HUES6 (cell line): ENCODE measurements around the gene ASXL1.

Experiments
- H3K27ac ChIP-seq: 2 replicates; pipeline ENCODE4 v1.7.0; 2013; ENCODE audit warnings: low read depth, mild to moderate bottlenecking, low read length, inconsistent platforms
- H3K27me3 ChIP-seq: 2 replicates; pipeline ENCODE4 v1.6.1; 2013; ENCODE audit warnings: low read length; ENCODE audit not compliant: control insufficient read depth, insufficient read depth
- H3K36me3 ChIP-seq: 2 replicates; pipeline ENCODE4 v1.6.1; 2013; ENCODE audit warnings: low read length; ENCODE audit not compliant: control insufficient read depth, insufficient read depth
- H3K4me1 ChIP-seq: 2 replicates; pipeline ENCODE4 v1.6.1; 2013; ENCODE audit warnings: low read length; ENCODE audit not compliant: control insufficient read depth, insufficient read depth
- H3K4me3 ChIP-seq: 2 replicates; pipeline ENCODE4 v1.5.1; 2013; ENCODE audit warnings: low read depth, low read length
- H3K9ac ChIP-seq: one replicate; pipeline ENCODE4 v1.6.1; 2013; ENCODE audit warnings: mild to moderate bottlenecking, low read length
- H3K9me3 ChIP-seq: 2 replicates; pipeline ENCODE4 v1.6.1; 2013; ENCODE audit warnings: low read depth, low read length; ENCODE audit not compliant: control insufficient read depth, insufficient read depth

ASXL1 gene

GRCh38 chr20:32455901-32456701, 98.0 kb downstream of the ASXL1 start:
- H3K27ac ChIP-seq: peak overlapping the region; percentile 74; the same call in 1 of the 2 replicates
- peaks cover 51% of the 10 kb centered on the region for H3K36me3 ChIP-seq
- peaks cover 17% of the 10 kb centered on the region for H3K4me1 ChIP-seq
- no peak overlapping the region for H3K9ac ChIP-seq
- no peaks in the 10 kb centered on the region for H3K27me3 ChIP-seq
- no peaks in the 10 kb centered on the region for H3K9me3 ChIP-seq
- H3K4me3 ChIP-seq: no peak overlapping the region

DNA sequence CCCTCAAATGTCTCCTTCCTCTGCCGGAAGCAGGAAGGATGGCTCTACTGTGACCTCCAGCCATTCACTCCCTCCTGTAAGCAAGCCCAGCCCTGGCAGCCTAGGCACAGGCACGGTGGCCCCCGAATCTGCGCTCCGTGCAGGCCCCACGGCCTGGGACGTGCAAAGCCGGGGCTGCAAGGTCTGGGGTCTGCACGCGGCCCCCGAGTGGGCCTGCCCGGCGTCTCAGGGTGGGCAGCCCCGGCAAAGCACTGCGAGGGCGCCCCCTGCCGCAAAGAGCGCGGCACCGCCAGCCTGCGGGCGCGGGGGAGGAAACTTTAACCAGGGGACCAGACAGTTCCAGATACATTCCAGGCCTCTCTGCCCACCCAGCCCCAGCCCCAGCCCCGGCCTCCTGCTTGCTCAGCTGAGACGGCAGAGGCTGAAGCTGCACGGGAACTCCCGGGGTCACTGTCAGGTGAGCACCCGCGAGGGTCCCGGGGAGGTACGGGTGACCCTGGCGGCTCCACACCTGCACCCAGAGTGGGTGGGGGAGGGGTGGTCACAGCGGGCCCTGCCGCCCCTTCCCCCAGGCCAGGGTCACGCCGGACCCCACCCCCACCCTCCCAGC, 98.8 kb downstream of the ASXL1 start:
- H3K36me3 ChIP-seq: peaks cover 42% of the 10 kb centered on the region
- peaks cover 17% of the 10 kb centered on the region for H3K4me1 ChIP-seq
- H3K9me3 ChIP-seq: no peaks in the 10 kb centered on the region
- peak overlapping the region; percentile 70 for H3K4me3 ChIP-seq
- peak overlapping the region; percentile 74; the same call in 1 of the 2 replicates for H3K27ac ChIP-seq
- peak overlapping the region; percentile 76 for H3K9ac ChIP-seq
- no peaks in the 10 kb centered on the region for H3K27me3 ChIP-seq

- H3K9ac ChIP-seq: peak overlapping the region; percentile 76
- no peaks in the 10 kb centered on the region for H3K9me3 ChIP-seq
- peak overlapping the region; percentile 70 for H3K4me3 ChIP-seq
- no peaks in the 10 kb centered on the region for H3K27me3 ChIP-seq
- H3K36me3 ChIP-seq: peaks cover 37% of the 10 kb centered on the region
- peak overlapping the region; percentile 74; the same call in 1 of the 2 replicates for H3K27ac ChIP-seq
- H3K4me1 ChIP-seq: peaks cover 17% of the 10 kb centered on the region
These were observed 99.4 kb downstream of the ASXL1 start for GRCh38 chr20:32457479-32457986.

GRCh38 chr20:32458061-32458836, 100.1 kb downstream of the ASXL1 start:
- Histone ChIP-seq H3K4me1 (peaks cover 17% of the 10 kb centered on the region), H3K9me3 (no peaks in the 10 kb centered on the region), H3K27ac (0 out of 2 replicates have a peak overlapping the region, but pooled peaks have one; percentile 9), H3K27me3 (no peaks in the 10 kb centered on the region), H3K36me3 (peaks cover 29% of the 10 kb centered on the region), H3K9ac (peak overlapping the region; percentile 9), H3K4me3 (peak overlapping the region; percentile 70)

DNA sequence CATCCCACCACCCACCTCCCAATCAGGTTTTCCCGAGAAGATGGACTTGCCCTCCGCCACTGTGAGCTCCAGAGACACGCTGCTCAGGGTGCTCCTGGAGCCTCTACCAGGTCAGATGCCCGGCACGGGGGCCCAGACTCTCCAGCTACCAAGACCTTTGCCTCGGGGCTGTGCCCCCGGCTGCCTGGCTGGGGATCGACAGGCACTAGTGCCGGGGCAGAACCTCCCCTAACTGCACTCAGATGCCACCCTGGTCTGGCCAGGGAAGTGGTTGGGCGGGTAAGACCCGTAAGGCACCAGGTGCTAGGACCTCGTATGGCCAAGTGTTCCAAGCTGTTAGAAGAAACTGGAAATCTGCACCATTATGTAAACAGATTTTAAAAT, 100.7 kb downstream of the ASXL1 start:
- no peaks in the 10 kb centered on the region for H3K9me3 ChIP-seq
- H3K27me3 ChIP-seq: no peaks in the 10 kb centered on the region
- peaks cover 20% of the 10 kb centered on the region for H3K4me1 ChIP-seq
- no peak overlapping the region for H3K4me3 ChIP-seq
- H3K36me3 ChIP-seq: peaks cover 24% of the 10 kb centered on the region
- H3K9ac ChIP-seq: no peak overlapping the region
- H3K27ac ChIP-seq: no peak overlapping the region

- no peaks in the 10 kb centered on the region for H3K27me3 ChIP-seq
- H3K4me3 ChIP-seq: no peak overlapping the region
- H3K36me3 ChIP-seq: peaks cover 14% of the 10 kb centered on the region
- H3K9me3 ChIP-seq: no peaks in the 10 kb centered on the region
- H3K9ac ChIP-seq: no peak overlapping the region
- no peak overlapping the region for H3K27ac ChIP-seq
- H3K4me1 ChIP-seq: peaks cover 30% of the 10 kb centered on the region
These were observed 102.1 kb downstream of the ASXL1 start for GRCh38 chr20:32460231-32460630.

DNA sequence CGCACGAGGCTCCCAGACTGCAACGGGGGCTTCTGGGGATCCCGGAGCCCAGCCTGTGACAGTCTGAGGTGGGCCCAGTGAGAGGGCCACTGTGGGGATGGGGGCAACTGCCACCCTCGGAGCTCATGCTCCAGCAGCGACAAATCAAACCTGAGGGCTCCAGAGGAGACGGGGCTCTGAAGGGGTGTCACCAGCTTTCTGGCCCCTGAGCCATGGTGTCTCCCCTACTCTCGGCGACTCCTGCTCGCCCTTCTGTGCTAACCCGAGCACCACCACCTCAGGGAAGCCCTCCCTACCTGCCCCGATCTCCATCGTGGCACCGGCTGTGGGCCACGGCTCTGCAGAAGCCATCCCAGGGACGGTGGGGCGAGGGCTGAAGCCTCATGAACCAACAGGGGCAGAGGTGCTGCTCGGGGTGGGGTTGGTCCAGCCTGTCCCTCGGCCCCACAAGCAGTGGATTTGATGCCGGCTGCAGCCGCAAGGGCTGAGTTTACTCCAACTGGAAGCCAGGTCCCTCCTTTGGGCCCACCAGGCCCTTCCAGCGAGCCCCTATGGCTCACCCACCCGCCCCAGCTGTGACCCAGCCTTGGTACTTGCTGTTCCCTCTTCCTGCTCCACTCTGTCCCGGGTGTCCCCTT, 102.7 kb downstream of the ASXL1 start:
- no peak overlapping the region for H3K9ac ChIP-seq

GRCh38 chr20:32461836-32462600, 103.9 kb downstream of the ASXL1 start:
- Histone ChIP-seq H3K4me1 (peaks cover 32% of the 10 kb centered on the region), H3K4me3 (no peak overlapping the region), H3K36me3 (peaks cover 12% of the 10 kb centered on the region), H3K27me3 (no peaks in the 10 kb centered on the region), H3K9me3 (no peaks in the 10 kb centered on the region), H3K9ac (no peak overlapping the region), H3K27ac (no peak overlapping the region)

More for the DNA sequence above, 102.7 kb downstream of the ASXL1 start:
- Histone ChIP-seq H3K4me3 (no peak overlapping the region), H3K27ac (no peak overlapping the region), H3K36me3 (peaks cover 14% of the 10 kb centered on the region), H3K4me1 (peaks cover 36% of the 10 kb centered on the region), H3K27me3 (no peaks in the 10 kb centered on the region), H3K9me3 (no peaks in the 10 kb centered on the region)

GRCh38 chr20:32462900-32463641, 104.9 kb downstream of the ASXL1 start:
- H3K36me3 ChIP-seq: peaks cover 12% of the 10 kb centered on the region
- H3K4me3 ChIP-seq: no peak overlapping the region
- H3K27me3 ChIP-seq: no peaks in the 10 kb centered on the region
- 0 out of 2 replicates have a peak overlapping the region, but pooled peaks have one; percentile 33 for H3K27ac ChIP-seq
- no peaks in the 10 kb centered on the region for H3K9me3 ChIP-seq
- H3K4me1 ChIP-seq: peaks cover 29% of the 10 kb centered on the region
- H3K9ac ChIP-seq: no peak overlapping the region
